GM12892 (cell line): ENCODE results near the gene ZDHHC11.
"Not testable (repeated sequence)": the region's sequence is repeated elsewhere in the genome, so short reads cannot be mapped to it uniquely, and the experiment has no call there.

Source experiments
- POLR2A ChIP-seq: IDR thresholded peaks from 2 replicates; pipeline ENCODE4 v1.6.1; 2011; ENCODE audit warnings: low read depth, low read length, control low read depth
- POLR2AphosphoS5 ChIP-seq: IDR thresholded peaks from 2 replicates; pipeline ENCODE4 v1.6.1; 2011; ENCODE audit warnings: low read depth, low read length, control low read depth
- TAF1 ChIP-seq: IDR thresholded peaks from 2 replicates; pipeline ENCODE4 v1.6.1; 2011; ENCODE audit warnings: low read depth, mild to moderate bottlenecking, control low read depth, low read length, borderline replicate concordance

DNA sequence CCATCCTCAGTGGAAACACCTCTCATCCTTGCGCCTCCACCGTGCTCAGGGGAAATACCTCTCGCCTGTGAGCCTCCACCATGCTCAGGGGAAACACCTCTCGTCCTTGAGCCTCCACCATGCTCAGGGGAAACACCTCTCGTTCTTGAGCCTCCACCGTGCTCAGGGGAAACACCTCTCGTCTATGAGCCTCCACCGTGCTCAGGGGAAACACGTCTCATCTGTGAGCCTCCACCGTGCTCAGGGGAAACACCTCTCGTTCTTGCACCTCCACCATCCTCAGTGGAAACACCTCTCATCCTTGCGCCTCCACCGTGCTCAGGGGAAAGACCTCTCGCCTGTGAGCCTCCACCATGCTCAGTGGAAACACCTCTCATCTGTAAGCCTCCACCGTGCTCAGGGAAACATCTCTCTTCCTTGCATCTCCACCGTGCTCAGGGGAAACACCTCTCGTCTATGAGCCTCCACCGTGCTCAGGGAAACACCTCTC lies 4.1 kb downstream of the ZDHHC11 start:
- not testable (repeated sequence) for TF ChIP-seq POLR2AphosphoS5, POLR2A, TAF1
